Testis (tissue), 2 donors: ENCODE results near the gene TACO1.

Experiments used
- POLR2A ChIP-seq: fragments of 450-650 bp; IDR thresholded peaks from one replicate; pipeline ENCODE4 v1.6.1; 2017; ENCODE audit warnings: antibody characterized with exemption, mild to moderate bottlenecking, moderate library complexity
- TF ChIP-seq, protein P1 (sequence below), 3 experiments: fragments of 450-650 bp in 2 of 3; fragments of 200-600 bp in 1 of 3; sonication (generic) in 1 of 3; IDR thresholded peaks; one replicate each; pipeline ENCODE4 v1.5.1; 2016 to 2019; ENCODE audit warnings: antibody characterized with exemption in 3 of 3, mild to moderate bottlenecking in 2 of 3, moderate library complexity in 1 of 3

GRCh38 chr17:63647936-63648335 lies 47.2 kb downstream of the TACO1 start:
- TF ChIP-seq POLR2A, result no peak
- TF ChIP-seq, protein P1, sequence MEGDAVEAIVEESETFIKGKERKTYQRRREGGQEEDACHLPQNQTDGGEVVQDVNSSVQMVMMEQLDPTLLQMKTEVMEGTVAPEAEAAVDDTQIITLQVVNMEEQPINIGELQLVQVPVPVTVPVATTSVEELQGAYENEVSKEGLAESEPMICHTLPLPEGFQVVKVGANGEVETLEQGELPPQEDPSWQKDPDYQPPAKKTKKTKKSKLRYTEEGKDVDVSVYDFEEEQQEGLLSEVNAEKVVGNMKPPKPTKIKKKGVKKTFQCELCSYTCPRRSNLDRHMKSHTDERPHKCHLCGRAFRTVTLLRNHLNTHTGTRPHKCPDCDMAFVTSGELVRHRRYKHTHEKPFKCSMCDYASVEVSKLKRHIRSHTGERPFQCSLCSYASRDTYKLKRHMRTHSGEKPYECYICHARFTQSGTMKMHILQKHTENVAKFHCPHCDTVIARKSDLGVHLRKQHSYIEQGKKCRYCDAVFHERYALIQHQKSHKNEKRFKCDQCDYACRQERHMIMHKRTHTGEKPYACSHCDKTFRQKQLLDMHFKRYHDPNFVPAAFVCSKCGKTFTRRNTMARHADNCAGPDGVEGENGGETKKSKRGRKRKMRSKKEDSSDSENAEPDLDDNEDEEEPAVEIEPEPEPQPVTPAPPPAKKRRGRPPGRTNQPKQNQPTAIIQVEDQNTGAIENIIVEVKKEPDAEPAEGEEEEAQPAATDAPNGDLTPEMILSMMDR (IDR thresholded peaks at IDR 0.05), result no peak
